Globus pallidus (tissue), 1 donor: ENCODE results near the gene PCNX2.
A peak's percentile ranks its signal among the peaks of the same experiment; 100 is the strongest.

ENCODE experiments used
- DNase-seq: peaks from one replicate; pipeline ENCODE4 v3.0.0-alpha.2; 2015; ENCODE audit warnings: low spot score

Gene PCNX2

DNA sequence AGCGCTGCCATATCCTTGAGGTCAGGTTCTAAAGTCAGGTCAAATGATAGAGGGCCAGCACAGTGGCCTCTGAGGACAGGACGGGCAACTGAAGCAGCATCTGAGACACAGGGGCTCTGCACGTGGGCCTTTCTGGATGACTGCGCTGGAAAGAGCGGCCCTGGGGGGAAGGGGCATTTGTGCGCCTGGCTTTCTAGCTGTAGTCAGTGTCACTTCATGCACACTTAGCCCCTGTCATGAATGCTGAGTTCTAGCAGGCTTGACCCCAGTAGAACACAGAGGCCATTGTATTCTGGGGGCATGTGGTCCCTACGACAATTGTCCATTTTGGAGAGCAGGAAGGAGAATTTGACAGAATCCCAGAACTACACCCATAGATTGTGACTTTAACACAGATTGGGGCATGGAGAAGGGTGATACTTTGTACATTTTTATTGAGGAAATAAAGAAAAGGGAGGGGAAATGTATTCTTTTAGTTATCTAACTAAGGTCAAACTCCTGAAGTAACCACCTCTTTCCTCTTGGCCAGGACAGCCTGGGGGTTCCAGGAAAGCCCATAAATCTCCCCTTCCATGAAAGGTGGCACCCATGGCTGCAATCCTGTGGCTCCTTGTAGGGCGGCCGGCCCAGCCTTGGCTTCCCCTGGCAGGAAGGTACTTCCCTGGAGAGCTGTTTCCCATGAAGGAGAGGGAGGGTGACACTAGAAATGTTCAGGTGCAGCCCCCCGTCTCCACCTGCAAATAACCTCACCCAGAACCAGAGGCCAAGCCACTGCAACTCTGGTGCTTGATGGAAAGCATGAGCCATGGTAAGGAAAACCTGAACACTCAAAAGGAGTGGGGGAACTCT lies 310.7 kb downstream of the PCNX2 start:
- DNase-seq = peak; percentile 83

DNA sequence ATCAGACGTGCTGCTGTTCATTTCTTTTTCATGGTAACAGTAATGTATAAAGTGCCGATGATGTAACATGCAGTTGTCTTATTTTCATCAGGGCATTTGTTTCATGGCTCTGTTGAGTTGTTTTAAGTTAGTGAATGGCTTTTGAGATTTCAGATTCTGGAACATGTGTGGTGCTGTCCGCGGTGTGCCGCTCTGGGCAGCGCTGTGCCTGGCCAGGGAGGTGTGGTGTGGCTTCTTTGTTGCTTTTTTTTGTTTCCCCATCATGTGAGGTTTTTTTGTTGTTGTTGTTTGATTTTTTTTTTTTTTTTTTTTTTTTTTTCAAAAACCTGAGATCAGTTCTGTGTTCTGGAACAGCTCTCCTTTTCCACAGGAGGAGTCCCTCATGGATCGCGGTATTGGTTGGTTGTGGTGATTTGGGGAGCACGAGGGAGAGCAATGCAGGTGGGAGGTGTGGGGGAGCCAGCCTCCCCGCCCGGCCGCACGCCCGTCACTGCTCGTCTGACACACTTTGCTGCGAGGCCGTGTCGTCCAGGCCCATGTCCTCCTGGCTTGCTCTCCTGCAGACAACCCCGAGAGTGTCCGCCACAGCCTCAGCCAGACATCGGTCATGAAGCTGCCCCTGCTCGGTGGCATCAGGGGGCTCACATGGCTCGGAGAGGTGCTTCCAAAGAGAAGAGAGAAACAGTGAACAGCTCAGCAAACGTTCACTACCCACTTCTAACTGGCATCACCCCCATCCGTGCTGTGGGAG lies 311.5 kb downstream of the PCNX2 start:
- no peak for DNase-seq

DNA sequence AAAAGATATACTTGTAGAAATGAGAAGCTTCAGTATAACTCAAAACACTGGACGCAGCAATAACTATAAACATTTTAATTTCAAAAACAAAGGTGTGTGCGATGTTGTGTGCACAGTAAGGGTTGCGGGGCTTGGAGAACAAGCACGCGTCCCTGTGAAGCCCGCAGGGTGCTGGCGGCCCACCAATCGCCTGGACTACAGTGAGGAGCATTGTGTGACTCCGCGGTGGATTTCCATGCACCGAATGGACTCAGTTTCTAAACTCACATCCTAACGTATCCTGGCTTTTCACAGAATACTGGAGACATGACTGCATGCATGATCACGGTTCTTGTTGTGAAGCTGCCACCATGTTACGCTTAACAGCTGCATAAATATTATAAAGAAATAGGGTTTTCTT lies 312.1 kb downstream of the PCNX2 start:
- DNase-seq = peak; percentile 62

GRCh38 chr1:232982238-232982944 lies 313.1 kb downstream of the PCNX2 start:
- no peak for DNase-seq

DNA sequence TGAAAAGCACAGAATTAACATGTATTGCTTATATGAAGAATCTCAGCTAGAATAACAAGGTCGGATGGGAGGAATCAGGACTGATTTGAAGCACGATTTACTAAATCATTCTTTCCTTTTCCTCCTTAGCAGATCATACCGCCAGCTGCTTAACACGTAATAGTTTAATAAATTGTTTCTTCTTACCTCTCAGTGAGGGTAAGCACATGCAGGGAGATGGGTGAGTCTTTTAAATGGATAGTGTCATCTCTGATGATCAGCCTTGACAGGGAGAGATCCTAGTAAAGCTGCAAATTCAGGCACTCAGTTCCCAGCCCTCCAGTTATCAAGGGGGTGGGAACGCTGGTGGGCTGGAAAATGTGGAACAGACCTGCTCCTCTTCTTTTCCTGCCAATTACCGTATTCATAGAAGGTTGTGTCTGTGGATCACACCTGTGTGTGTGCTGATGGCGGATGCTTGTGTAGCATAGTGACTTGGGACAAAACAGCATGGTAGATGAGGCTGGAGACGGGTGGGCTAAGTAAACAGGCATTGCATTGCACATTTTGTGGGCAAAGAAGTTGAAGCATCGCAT lies 314.5 kb downstream of the PCNX2 start:
- DNase-seq = no peak

DNA sequence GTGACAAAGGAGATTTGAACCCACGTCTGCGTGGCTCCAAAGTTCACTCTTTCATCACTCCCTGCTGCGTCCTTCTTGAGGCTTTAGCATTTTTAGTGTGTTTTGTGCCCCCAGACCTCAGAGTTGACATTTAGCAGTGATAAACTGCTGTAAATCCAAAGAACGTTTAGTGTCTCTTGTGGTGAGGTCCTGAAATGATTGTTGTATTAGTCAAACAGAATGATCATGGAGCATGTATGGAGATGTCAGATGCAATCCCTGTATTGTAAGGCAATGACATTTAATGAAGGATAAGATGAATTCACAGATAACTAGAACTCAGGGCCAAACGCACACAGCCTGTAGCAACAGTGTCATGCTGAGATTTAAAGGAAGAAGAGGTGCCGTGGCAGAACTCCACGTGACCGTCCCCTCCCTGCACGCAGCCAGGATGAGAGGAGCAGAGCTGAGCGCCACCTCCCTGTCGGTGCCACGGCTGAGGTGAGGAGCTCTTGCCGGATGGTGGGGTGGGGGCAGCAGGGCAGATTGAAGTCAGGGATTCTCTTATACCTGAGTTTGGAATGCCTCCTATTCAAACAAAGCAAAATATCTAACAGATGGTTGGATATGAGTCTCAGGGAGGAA lies 315.1 kb downstream of the PCNX2 start:
- no peak for DNase-seq

DNA sequence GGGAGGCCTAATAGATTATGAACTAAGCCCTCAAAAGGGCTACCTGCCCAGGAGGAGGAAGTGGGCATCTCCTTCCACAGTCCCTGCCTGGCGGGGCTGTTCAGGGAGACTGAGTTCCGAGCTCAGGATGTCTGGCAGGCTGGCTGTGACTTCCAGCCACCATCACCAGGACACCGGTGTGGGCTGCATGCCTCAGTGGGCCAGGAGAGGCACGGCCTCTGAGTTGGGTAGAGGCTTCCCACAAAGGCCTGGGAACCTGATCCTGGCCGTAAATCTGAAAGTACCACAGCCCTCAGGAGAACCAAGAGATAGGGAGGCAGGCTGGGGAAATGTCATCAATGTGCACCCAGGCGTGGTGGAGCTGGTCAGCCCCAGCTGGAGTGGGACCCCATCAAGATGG lies 316.0 kb downstream of the PCNX2 start:
- no peak for DNase-seq

GRCh38 chr1:232978815-232979214 lies 316.7 kb downstream of the PCNX2 start:
- no peak for DNase-seq

DNA sequence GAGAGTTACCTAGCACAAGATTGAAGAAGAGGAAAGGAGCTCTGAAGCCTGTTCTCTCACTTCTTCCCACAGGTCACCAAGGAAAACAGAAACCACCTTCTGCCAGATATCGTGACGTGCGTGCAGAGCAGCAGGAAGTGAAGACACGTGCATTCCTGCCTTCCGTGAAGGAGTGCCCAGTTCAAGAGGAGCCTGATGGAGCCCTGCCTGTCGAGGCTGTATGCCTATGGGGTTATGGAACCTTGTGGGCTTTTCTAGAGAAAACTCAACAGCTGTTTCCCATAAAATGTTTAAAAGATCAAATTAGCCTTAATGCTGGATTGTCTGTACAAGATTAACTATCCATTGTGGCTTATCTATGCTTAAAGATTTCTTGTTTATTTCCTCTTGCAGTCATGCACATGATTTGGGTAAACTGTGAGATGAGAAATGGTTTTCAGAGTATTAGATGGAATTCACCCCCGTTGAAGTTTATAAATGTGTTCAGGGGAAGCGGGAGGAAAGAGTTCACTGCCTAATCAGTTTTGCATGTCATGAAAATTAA lies 317.4 kb downstream of the PCNX2 start:
- no peak for DNase-seq

- no peak for DNase-seq
These were observed 320.6 kb downstream of the PCNX2 start for GRCh38 chr1:232974971-232975370.

GRCh38 chr1:232973652-232974611 lies 321.6 kb downstream of the PCNX2 start:
- DNase-seq = no peak

DNA sequence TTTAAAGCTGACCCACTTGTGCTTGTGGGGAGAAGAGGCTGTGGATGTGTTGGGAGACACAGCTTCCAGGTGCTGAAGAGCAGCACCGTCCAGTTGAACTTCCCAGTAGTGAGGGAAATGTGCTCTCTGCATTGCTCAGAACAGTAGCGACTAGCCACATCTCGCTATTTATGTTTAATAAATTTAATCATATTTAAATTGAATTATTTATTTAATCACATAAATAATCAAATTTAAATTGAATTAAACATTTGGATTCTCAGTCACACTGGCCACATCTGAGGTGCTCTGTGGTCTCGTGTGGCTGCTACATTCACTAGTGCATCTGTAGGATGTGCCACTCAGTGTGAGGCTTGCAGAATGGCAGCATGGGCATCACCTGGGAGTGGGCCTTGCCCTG lies 325.0 kb downstream of the PCNX2 start:
- DNase-seq = no peak

DNA sequence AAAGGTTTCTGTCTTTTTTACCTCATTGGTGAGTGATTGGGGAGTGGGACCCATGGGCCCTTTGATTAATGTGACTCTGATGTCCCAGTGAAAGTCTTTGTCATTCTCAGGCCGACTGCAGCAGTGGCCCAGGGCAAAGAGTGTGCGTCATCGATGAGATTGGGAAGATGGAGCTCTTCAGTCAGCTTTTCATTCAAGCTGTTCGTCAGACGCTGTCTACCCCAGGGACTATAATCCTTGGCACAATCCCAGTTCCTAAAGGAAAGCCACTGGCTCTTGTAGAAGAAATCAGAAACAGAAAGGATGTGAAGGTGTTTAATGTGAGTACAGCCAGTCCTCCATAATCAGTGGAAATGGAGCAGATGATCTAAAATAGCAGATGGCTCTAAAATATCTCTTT lies 325.7 kb downstream of the PCNX2 start:
- DNase-seq = no peak

DNA sequence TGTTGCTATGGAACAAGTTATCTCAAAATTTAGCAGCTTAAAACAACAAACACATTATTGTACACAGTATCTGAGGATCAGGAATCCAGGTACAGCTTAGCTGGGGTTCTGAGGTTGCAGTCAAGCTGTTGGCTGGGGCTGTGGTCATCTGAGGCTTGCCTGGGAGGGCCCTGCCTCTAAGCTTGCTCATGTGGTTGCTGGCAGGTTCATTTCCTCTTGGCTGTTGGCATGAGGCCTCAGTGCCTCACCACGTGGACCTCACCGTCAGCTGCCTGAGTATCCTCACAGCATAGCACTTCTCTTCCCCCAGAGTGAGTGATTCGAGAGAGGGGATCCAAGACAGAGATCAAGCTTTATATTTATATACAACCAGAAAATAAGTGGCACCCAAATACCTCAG lies 326.6 kb downstream of the PCNX2 start:
- peak; percentile 54 for DNase-seq

- no peak for DNase-seq
These were observed 327.1 kb downstream of the PCNX2 start for GRCh38 chr1:232968391-232968790.

DNA sequence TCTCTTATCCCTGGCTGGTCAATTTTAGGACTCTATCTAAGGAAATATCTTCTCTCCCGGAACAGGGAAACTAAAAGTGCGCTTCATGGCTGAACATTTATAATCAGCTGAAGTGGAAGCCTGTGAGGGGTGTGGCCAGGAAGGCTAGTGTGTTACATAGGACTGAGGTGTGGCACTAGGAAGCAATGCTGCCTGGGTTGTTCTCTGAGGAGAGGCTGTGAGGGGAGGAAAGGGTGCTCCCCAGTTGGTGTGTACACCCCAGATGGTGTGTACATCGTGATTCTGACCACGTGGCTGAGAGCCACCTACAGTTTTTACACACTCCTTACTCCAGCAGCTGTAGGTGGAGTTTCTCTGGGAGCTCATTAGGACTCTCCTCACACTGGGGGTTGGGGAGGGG lies 328.9 kb downstream of the PCNX2 start:
- no peak for DNase-seq

DNA sequence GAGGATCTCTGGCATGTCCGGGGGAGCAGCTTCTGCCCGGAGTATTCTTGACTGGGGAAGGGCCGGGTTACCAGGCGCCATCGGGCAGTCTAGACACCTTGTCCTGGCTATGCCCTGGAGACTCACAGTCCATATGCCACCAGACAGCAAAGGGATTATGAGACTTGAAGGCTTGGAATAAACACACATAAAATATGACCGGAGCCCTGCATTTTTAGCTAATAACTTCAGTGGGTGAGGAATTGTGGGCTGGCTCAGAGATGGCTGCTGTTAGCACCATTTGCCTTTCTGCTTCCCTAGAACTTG lies 329.7 kb downstream of the PCNX2 start:
- DNase-seq = no peak

GRCh38 chr1:232965124-232965911 lies 330.2 kb downstream of the PCNX2 start:
- DNase-seq = no peak

DNA sequence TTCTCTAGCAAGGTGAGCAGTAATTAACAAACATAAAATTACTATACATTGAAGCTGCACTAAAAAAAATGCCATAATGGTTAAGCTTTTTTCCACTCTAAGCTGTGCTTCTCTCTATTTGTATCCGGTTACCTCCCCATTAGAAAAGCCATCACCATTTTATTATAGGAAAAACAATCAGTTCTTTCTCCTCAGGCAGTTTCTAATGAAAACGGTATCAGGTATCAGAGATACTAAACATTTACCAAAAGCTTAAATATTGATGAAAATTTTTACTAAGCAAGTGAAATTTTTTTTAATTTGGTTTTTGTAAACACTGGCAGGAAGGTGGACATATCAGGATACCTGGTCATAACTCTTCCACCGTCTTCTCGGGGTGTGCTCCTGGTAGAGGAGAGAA lies 330.9 kb downstream of the PCNX2 start:
- DNase-seq = no peak
